ENCODE measurements around the gene MANEAL.

The MANEAL gene

DNA sequence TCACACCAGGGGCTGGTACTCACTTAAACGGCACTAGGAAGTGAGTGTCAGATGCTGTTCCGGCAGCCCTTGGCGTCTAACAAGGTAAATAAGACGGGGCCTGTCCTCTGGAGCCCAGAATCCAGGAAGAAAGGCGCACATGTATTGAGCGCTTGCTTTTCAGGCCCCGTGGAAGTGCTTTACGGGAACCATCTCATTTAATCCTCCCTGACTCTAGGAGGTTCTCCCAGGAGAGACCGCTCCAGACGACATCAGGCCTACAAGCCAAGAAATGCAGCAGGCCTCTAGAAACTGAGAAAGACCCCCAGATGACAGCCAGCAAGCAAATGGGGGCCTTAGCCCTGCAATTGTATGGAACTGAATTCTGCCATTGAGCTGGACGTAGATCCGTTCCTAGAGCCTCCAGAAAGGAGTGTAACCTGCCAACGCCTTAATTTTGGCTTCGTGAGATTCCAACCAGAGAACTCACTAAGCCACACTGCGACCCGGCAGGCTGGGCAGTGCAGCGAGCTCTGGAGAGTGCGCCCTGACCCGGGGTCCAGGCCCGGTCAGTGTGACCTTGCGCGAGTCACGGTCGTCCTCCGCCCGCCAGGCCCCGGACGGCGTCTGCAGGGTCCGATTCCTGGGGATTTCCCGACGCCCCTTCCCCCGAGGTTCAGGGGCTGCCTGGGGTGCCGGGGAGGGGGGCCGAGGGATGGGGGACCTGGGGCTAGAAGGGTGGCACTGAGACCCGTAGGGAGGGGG is 532 bp upstream of the MANEAL start:
- no peak for DNase-seq

DNA sequence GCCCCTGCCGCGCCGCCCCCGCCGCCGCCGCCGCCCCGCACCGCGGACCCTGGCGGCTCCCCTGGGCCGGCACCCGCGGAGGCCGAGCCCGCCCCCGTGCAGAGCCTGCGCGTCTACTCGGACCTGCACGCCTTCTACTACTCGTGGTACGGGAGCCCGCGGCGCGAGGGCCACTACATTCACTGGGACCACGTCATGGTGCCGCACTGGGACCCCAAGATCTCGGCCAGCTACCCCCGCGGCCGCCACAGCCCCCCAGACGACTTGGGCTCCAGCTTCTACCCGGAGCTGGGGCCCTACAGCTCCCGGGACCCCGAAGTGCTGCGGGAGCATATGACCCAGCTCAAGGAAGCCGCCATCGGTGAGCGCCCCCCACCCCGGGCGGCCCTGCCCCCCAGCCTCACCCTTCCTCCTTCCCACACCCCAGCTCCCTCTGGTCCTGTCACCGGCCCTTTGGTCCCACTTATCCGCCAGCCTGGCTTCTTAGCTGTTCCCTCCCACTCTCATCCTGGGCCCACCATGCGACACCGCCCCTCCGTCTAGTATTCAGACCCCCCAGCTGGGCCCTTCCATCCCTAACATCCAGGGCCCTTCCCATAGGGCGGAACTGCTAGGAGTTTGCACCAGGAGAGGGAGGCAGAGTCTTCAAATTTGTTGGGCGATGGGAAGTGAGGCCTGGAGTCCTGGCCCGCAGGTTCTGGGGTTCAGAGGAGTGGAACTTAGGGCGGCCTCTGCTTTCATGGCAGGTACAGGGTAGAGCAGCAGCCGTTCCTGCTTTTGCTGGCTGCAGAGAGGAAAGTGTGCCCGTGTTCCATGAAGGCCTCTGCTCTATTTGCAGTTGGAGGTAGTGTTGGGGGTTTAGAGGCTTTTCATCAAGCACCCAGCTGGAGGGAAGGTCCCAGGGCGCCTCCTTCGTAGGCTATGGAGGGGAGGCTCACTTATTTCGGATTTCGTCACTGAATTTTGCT is 1.0 kb downstream of the MANEAL start:
- no peak for DNase-seq

DNA sequence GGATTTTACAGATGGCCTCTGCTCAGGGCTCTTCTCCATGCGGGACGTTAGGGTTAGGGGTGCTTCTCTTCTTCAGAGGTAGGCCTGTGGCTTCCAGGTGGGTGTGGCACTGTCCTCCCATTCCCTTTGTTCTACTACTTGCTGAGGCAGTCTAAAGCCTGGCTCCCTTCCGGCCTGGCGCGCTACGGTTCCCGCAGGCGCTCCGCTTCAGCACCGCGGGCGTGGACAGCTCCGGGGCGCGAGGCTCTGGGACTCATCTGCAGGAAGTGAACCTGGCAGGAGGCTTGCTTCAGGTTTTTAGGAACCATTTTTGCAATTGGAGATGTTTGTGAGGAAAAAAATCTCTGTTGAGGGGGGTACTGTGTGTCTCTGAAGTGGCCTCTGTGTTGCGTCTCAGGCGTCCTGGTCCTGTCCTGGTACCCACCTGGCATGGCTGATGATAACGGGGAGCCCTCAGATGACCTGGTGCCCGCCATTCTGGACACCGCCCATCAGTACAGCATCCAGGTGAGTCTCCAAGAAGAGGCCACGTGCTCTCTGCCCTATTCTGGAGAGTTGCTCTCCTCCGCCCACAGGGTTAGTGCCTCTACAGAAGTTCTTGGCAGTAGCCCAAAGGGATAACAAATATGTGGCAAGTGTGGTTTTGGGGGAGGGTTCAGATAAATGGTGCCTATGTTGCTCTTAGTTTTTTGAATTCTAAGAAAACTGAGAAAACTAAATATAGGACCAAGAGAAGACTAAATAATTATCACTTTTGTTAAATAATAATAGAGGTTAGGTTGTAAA is 1.9 kb downstream of the MANEAL start:
- DNase-seq = peak in 1 of 2 donors; percentile 35

DNA sequence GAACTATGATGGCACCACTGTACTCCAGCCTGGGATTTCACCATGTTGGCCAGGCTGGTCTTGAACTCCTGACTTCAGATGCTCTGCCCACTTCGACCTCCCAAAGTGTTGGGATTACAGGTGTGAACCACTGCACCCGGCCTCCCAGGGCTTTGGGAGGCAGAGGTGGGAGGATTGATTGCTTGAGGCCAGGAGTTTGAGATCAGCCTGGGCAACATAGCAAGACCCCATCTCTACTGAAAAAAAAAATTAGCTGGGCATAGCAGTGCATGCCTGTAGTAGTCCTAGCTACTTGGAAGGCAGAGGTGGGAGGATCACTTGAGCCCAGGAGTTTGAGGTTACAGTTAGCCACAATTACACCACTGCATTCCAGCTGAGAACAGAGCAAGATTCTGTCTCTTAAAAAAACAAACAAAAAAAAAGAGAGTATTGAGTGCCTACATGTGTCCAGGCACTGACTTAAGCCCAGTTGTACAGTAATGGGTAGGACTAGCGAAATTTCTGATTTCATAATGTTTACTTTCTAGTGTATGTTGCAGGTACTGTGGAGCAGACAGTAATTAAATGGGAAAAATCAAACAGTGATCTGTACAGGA is 4.2 kb downstream of the MANEAL start:
- DNase-seq = no peak

DNA sequence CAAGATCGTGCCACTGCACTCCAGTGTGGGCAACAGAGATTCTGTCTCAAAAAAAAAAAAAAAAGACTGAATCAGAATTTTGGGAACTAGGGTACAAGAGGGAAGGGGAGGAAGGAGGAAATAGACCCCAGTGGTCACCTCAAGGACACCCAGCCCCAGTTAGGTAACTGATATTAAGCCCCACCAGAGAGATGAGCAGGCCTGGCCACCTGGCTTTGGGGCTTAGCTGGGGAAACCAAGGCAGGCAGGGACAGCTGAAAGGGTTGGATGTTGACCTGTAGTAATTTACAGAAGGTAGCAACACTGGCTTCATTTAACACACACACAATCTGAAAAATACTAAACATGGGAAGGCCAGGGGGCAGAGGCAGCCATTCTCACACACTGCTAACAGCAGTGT is 8.8 kb downstream of the MANEAL start:
- no peak for DNase-seq

DNA sequence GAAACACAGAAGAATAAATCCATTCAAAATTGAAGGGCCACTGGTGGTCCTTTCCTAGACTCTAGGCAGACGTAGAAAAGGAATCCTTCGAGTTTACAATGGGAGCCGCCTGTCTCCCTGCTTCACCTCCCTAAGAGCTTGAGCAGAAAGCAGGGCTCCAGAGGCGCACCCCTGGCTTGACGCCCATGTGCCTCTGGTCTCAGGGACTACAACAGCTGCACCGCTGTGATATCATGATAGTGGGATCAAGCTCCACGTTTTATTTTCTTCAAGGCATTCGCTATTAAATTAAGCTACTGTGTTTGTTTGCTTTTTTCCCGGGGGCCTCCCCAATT is 13.5 kb downstream of the MANEAL start:
- no peak for DNase-seq

DNA sequence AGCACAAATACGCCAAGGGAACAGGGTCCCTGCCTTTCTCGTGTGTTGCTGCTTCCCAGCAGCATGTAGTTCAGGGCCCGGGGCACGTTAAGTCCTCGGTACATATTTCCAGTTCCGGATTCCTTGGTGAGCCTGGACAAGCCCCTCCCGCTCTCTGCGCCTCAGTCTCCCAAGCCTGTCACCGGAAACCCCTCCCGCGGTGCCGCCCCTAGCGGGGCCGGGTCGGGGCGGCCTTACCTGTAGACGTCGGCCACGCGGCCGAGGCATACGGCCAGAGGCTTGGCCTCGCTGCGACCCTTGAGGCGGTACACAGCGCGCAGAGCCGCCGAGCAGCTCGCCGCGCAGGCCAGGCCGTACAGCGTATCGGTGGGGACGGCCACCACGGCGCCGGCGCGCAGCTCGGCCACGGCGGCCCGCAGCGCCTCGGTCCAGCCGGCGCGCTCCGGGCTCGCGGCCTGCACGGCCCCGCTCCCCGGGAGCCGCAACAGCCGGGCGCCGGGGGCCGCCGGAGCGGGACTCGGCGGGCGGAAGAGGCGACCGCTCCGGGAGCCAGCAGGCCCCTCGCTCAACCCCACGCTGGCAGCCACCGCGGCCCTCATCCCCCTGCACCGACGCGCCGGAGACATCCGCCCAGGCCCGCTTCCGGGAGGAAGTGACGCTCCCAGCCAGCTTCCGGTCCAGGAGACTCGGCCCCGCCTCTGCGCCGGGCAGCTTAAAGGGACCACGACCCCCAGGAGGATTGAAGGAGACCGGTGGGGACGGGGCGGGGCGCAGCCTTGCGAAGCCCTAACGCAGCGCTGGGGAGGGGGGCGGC is 14.1 kb downstream of the MANEAL start, which contains the start of the genes C1orf122 and YRDC:
Gene C1orf122, plus strand, starts transcription at position 236 of the 814 bp plus-strand sequence. CDS start 615 bp downstream, outside the sequence.
Gene YRDC, minus strand, starts transcription at position 654 of the 814 bp plus-strand sequence. Its CDS starts 28 bp downstream, at position 626.
- DNase-seq = peak; percentile 92

DNA sequence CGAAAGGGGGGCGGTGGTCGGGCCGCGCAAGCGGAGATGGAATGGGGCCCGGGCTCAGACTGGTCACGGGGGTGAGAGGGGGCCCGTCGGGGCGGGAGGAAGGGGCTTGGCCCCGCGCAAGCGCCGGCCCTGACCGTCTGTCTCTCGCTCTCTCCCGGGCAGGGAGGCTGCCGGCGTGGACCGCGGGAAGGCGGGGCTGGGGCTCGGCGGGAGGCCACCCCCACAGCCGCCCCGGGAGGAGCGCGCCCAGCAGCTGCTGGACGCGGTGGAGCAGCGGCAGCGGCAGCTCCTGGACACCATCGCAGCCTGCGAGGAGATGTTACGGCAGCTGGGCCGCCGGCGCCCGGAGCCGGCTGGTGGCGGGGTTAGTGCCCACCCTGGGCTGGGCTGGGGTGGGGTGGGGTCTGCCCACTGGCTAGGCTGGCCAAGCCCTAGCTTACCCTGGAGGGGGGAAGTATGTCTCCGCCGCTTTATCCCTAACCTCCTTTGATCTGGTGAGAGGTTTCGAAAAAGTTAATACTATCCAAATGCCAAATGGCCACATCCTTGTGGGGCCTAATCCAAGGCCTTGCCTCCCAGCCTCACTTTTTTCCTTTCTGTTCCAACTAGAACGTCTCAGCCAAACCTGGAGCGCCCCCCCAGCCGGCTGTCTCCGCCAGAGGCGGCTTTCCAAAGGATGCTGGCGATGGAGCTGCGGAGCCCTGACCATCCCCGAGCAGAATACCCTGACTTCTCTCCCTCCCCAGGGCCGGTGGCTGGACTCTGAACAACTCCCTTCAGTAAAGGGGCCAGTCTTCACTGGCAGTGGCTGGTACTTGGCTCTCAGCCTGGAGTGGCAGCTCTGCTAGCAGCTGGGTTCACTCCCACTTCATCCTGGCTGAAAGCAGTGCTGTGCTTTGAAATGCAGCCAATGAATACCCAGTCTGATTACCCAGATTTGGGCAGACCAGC is 15.0 kb downstream of the MANEAL start:
- DNase-seq = no peak

DNA sequence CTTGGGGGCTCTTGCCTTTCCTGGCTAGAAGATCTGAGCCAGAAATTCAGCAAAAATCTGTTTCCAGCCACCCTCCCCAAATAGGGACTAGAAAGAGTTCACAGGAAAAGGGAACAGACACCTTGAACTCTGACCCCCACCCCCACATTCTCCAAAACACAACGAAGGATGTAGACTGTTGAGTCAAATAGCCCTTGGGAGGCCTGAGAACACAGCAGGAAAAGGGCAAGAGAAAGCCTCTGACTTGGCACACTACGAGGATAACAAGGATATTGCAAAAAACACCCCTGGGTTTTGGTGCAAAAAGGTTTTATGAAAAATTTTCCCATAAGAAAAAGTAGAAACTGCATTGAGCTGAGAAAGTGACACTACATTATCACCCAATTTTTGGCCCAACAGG is 16.3 kb downstream of the MANEAL start:
- no peak for DNase-seq

DNA sequence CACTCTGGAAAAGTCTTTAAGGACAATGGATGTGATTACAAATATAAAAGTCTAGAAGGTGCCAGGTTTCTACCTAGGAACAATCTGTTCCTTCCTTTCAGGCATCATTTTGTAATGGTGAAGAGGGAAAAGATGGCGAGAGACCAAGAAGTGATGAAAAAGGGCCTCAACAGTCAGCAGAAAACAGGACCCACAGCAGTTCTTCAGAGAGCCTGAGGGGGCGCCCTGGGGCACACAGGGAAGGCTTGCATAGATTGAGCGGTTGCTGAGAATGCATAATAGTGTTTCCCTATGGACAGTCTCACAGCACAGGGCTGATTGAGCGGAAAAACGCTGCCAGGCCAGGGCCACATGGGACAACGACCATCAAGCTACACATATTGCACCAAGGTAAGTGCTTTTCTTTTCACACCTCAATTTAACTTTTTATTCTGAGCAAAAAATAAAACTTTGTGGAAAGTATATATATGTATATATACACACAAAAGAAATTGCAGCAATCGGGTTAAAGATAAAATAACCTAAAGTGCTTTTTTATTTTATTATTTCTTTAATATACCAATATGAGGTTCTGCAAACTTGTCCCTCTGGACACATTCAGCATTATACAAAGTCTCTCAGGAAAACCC is 17.5 kb downstream of the MANEAL start:
- DNase-seq = peak; percentile 70 to 79

DNA sequence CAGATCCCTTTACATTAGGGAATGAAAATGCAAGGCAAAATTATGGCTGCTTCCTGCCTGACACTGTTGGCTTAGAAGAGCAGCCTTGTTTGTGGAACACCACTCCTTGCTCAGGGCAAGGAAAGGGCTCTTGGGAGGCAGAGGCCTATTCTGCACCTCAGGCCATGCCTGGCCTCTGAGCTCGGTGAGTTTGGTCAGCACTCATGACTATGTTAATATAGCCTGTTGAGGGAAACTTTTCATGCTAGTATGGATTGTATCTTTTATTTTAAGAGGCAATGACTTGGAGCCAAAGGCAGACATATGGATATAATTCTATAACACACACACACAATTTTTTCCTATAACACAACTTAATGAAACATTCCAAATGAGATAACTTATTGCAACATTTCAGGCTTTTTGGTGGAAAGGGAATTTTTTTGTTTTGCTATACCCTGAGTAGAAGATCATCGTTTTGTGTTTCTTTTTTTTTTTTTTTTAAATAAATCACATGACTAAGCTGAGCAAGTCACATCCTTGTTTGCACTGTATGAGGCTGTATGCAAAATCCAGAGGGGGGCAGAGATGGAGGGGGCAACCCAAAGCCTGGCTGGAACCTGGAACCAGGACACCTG is 20.0 kb downstream of the MANEAL start:
- no peak for DNase-seq

DNA sequence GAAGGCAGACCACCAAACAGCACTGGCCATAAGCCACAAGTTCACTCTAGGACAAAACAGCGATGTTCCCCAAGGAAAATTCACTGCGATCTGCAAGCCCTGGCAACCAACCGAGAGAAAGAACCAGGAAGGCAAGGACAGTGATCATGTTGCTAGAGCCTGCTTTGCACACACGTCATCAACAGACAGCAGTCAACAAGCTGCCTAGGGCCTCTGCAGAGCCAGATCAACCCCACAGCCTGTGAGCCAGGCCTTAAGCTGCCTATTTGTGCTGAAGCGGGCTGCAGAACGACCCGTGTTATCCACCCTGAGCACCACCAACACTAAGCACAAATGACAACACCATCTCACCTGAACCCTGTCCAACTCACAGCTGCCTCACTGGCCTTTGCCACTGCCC is 20.6 kb downstream of the MANEAL start:
- no peak for DNase-seq

DNA sequence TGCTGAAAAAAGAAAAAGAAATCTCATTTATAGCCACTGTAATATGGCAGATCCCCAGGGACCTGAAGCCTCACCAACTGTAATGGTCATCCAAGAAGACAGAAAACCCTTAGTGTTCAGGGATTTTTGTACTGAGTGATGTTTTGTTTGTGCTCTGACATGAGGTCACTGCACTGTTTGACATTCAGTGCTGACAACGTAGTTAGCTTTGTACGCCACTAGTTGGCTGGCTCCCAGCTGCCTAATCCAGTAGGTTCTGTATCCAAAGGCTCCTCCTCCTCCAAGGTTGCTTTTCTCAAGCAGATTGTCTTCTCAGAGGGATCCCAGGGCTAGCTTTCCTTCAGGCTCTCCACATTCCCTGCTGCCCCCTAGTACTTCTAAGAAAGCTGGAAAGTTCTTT is 23.8 kb downstream of the MANEAL start:
- no peak for DNase-seq

DNA sequence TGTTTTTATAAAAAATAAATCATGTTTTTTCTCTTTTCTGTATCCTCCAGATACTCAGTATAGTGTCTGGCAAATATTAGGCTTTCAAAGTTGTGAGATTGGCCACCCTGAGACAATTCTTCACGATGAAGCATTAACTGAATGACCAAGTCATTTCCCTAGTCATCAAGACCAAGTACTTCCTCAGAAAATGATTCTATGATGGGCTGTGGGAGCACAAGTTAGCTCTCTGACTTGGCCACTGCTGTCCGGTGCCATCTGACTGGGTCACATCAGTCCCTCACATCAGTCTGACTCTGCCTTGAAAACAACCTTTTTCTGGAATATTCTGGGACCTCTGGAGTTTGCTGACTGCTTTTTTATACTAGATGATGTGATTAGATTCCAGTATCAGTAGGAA is 27.8 kb downstream of the MANEAL start:
- no peak for DNase-seq

DNA sequence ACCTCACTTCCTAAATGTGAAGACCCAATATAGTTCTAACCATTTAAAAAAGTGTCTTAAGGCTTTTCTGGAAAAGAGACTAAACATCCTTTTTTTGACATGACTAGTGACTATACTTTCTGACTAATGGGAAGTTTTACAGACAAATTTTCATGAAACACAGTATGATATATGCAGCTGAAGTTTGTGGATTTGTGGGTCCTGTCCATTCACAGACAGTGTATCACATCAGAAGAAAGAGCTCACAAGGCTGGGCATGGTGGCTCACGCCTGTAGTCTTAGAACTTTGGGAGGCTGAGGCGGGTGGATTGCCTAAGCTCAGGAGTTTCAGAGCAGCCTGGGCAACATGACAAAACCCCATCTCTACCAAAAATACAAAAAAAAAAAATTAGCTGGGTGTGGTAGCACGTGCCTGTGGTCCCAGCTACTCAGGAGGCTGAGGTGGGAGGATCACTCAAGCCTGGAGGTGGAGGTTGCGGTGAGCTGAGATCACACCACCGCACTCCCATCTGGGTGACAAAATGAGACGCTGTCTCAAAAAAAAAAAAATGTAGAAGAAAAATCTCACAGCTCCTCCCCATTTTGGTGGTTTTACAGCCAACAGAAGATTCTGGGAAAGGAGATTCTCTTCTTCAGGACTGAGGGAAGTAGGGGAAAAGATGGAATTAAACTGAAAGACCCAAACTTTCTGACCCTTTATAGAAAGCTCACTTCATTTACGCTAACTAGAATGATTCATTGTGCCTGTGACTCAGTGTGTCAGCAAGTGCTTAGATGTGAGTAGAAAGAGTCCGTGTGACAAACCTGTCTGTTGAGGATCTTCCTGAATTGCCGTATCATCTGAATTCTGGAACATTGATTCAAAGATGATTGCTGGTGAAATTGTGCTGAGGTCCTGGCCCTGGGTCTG is 29.5 kb downstream of the MANEAL start:
- no peak for DNase-seq

DNA sequence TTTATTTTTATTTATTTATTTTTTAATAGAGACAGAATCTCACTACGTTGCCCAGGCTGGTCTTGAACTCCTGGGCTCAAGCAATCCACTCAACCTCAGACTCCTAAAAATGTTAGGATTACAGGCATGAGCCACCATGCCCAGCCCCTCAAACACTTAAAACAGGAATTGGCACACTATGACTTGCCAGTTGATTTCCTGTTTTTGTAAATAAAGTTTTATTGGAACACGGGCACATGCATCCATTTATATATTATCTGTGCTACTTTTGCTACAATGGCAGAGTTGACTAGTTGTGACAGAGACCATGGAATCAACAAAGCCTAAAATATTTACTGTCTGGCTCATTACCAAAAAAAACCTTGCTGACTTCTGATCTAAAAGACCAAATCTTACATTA is 30.4 kb downstream of the MANEAL start:
- no peak for DNase-seq

DNA sequence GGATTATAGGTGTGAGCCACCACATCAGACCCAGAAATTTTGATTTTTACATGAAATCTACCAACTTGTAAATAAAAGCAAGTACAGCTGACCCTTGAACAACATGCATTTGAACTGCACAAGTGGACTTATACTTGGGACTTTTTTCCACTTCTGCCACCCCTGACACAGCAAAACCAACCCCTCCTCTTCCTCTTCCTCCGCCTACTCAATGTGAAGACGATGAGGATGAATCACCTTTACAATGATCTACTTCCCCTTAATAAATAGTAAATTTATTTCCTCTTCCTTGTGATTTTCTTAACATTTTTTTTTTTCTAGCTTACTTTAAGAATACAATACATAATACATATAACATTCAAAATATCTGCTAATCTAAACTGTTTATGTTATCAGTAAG is 31.9 kb downstream of the MANEAL start:
- DNase-seq = peak in 1 of 2 donors; percentile 26

DNA sequence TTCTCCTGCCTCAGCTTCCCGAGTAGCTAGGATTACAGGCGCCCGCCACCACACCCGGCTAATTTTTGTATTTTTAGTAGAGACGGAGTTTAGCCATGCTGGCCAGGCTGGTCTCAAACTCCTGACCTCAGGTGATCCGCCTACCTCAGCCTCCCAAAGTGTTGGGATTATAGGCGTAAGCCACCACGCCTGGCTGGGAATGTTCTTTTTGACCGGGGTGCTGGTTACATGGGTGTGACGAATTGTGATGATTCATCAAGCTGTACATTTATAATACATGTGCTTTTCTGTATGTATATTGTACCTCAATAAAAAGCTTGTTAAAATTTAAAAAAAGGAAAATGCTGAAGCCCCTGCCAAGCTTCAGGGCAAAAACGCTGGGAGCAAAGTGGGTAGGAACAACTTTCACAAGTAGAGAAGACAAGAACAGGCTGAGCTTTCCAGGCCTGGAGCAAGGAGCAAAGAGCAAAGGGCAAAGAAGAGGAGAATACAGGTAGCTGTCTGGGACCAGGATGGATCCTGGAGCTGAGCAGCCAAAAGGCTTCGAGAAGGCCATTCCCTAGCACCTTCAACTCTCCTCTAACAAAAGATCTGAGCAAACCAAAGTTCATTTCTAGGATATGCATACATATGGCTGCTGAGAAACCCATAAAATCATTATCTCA is 34.9 kb downstream of the MANEAL start:
- no peak for DNase-seq

All from CD4-positive, alpha-beta T cell treated with Interleukin-4 for 1 hour (primary cell).